Fibroblast of lung (primary cell): ENCODE results near the gene SIX6. TPM values are rescaled to one million over a fixed set of nuclear protein-coding genes. Genes with fewer than 3 reads are reported as not detected.
A peak's percentile ranks its signal among the peaks of the same experiment; 100 is the strongest.

Experiments
- DNase-seq, 2 donors: peaks; one replicate each; pipeline versions ENCODE4 v3.0.0 to v3.0.0-alpha.2; 2010; ENCODE audit warnings: low read depth in 2 of 2
- H2AFZ ChIP-seq: 2 replicates; pipeline ENCODE4 v1.5.1; 2012; ENCODE audit warnings: low read length, control low read depth, inconsistent platforms
- H3K27ac ChIP-seq: 2 replicates; pipeline ENCODE4 v1.5.1; 2011; ENCODE audit warnings: low read length, control low read depth; ENCODE audit not compliant: insufficient read depth
- H3K27me3 ChIP-seq: 2 replicates; pipeline ENCODE4 v1.5.1; 2011; ENCODE audit warnings: mild to moderate bottlenecking, low read length; ENCODE audit not compliant: control insufficient read depth, insufficient read depth
- H3K36me3 ChIP-seq: 2 replicates; pipeline ENCODE4 v1.5.1; 2011; ENCODE audit warnings: low read length; ENCODE audit not compliant: control insufficient read depth, insufficient read depth
- H3K4me1 ChIP-seq: 2 replicates; pipeline ENCODE4 v1.5.1; 2011; ENCODE audit warnings: low read length; ENCODE audit not compliant: control insufficient read depth, insufficient read depth; ENCODE audit errors: extremely low read depth
- H3K4me2 ChIP-seq: 2 replicates; pipeline ENCODE4 v1.5.1; 2011; ENCODE audit warnings: low read length, control low read depth; ENCODE audit not compliant: insufficient read depth; ENCODE audit errors: extremely low read depth
- H3K4me3 ChIP-seq, 4 experiments: fragments of 200-600 bp in 1 of 4; sonication (generic) in 1 of 4; replicated peaks in 1 of 4; 2 replicates each; pipeline ENCODE4 v1.5.1; 2011 to 2016; ENCODE audit warnings: low read length in 4 of 4, low read depth in 3 of 4, mild to moderate bottlenecking in 3 of 4, control low read depth in 2 of 4, inconsistent platforms in 1 of 4, mixed read lengths in 1 of 4; ENCODE audit not compliant: insufficient read depth in 1 of 4; ENCODE audit errors: control extremely low read depth in 1 of 4
- H3K79me2 ChIP-seq: 2 replicates; pipeline ENCODE4 v1.5.1; 2012; ENCODE audit warnings: mild to moderate bottlenecking, low read length, inconsistent platforms; ENCODE audit not compliant: control insufficient read depth, insufficient read depth
- H3K9ac ChIP-seq: 2 replicates; pipeline ENCODE4 v1.5.1; 2011; ENCODE audit warnings: mild to moderate bottlenecking, low read length, control low read depth; ENCODE audit not compliant: insufficient read depth
- H3K9me3 ChIP-seq: 2 replicates; pipeline ENCODE4 v1.5.1; 2012; ENCODE audit warnings: low read depth, low read length; ENCODE audit not compliant: control insufficient read depth, insufficient read depth
- H4K20me1 ChIP-seq: 2 replicates; pipeline ENCODE4 v1.5.1; 2011; ENCODE audit warnings: low read length; ENCODE audit not compliant: control insufficient read depth, insufficient read depth; ENCODE audit errors: extremely low read depth
- EZH2 ChIP-seq: IDR thresholded peaks from 2 replicates; pipeline ENCODE4 v1.5.1; 2012; ENCODE audit warnings: low read length, control low read depth, mild to moderate bottlenecking; ENCODE audit errors: missing control alignments
- polyA plus RNA-seq, 2 donors: library from polyadenylated mRNA; depleted of rRNA in 1 of 2; stranded (reverse) in 1 of 2; unstranded in 1 of 2; fragments of >200 nt; gene quantifications; 2 replicates each; pipeline ENCODE4 v1.2.1, GENCODE V29; 2011 to 2012; ENCODE audit warnings: missing spikeins in 1 of 2
- total RNA-seq: library from RNA; depleted of rRNA; stranded (reverse); fragments of >200 nt; gene quantifications from 2 replicates; pipeline ENCODE4 v1.2.1, GENCODE V29; 2014
- TF ChIP-seq, protein P1 (sequence below), 2 donors: IDR thresholded peaks in 1 of 2; conservative IDR thresholded peaks in 1 of 2; 1 replicate in 1 of 2; 2 replicates in 1 of 2; pipeline ENCODE4 v1.5.1; 2011 to 2012; ENCODE audit warnings: low read length in 2 of 2, control low read depth in 1 of 2, inconsistent platforms in 1 of 2, low read depth in 1 of 2, mild to moderate bottlenecking in 1 of 2

The SIX6 gene
- total and polyA plus RNA-seq, 2 donors (not counting 1 experiment from before 2014, with no cell fraction given): not detected

GRCh38 chr14:60502541-60502940 is 6.4 kb upstream of the SIX6 start:
- Histone ChIP-seq H3K4me3 (no peak overlapping the region), H3K4me2 (no peak overlapping the region), H3K36me3 (no peaks in the 10 kb centered on the region), H3K27me3 (peaks cover 28% of the 10 kb centered on the region), H3K27ac (no peak overlapping the region), H3K79me2 (no peaks in the 10 kb centered on the region), H2AFZ (no peak overlapping the region), H4K20me1 (no peaks in the 10 kb centered on the region), H3K9me3 (no peaks in the 10 kb centered on the region), H3K9ac (no peak overlapping the region), H3K4me1 (no peaks in the 10 kb centered on the region)
- no peak for DNase-seq
- TF ChIP-seq, protein P1, sequence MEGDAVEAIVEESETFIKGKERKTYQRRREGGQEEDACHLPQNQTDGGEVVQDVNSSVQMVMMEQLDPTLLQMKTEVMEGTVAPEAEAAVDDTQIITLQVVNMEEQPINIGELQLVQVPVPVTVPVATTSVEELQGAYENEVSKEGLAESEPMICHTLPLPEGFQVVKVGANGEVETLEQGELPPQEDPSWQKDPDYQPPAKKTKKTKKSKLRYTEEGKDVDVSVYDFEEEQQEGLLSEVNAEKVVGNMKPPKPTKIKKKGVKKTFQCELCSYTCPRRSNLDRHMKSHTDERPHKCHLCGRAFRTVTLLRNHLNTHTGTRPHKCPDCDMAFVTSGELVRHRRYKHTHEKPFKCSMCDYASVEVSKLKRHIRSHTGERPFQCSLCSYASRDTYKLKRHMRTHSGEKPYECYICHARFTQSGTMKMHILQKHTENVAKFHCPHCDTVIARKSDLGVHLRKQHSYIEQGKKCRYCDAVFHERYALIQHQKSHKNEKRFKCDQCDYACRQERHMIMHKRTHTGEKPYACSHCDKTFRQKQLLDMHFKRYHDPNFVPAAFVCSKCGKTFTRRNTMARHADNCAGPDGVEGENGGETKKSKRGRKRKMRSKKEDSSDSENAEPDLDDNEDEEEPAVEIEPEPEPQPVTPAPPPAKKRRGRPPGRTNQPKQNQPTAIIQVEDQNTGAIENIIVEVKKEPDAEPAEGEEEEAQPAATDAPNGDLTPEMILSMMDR (conservative IDR thresholded peaks at IDR 0.05 in 1 of 2, IDR thresholded peaks at IDR 0.05 in 1 of 2; ENCODE audit: low read depth in 1 of 2, low read length in 2 of 2): no peak
- TF ChIP-seq EZH2: no peak

GRCh38 chr14:60505448-60505847 is 3.5 kb upstream of the SIX6 start:
- DNase-seq: no peak
- Histone ChIP-seq H3K4me3 (no peak overlapping the region), H3K27me3 (peaks cover 57% of the 10 kb centered on the region)

GRCh38 chr14:60506010-60506409 is 2.9 kb upstream of the SIX6 start:
- peaks cover 61% of the 10 kb centered on the region for H3K27me3 ChIP-seq
- DNase-seq: no peak

More at GRCh38 chr14:60505448-60505847, 3.5 kb upstream of the SIX6 start:
- H3K9ac ChIP-seq: no peak overlapping the region
- no peaks in the 10 kb centered on the region for H3K9me3 ChIP-seq
- no peaks in the 10 kb centered on the region for H3K79me2 ChIP-seq
- H3K4me2 ChIP-seq: no peak overlapping the region
- TF ChIP-seq, protein P1 (conservative IDR thresholded peaks at IDR 0.05 in 1 of 2, IDR thresholded peaks at IDR 0.05 in 1 of 2; ENCODE audit: low read depth in 1 of 2, low read length in 2 of 2): no peak
- TF ChIP-seq EZH2: peak; percentile 24
- H3K4me1 ChIP-seq: no peaks in the 10 kb centered on the region
- H3K27ac ChIP-seq: no peak overlapping the region
- H2AFZ ChIP-seq: no peak overlapping the region
- no peaks in the 10 kb centered on the region for H3K36me3 ChIP-seq
- no peaks in the 10 kb centered on the region for H4K20me1 ChIP-seq

More at GRCh38 chr14:60506010-60506409, 2.9 kb upstream of the SIX6 start:
- H2AFZ ChIP-seq: no peak overlapping the region
- H3K36me3 ChIP-seq: no peaks in the 10 kb centered on the region
- no peaks in the 10 kb centered on the region for H4K20me1 ChIP-seq
- no peak overlapping the region for H3K27ac ChIP-seq
- no peak overlapping the region for H3K4me2 ChIP-seq
- H3K9ac ChIP-seq: no peak overlapping the region
- no peak overlapping the region for H3K4me3 ChIP-seq
- no peaks in the 10 kb centered on the region for H3K79me2 ChIP-seq
- TF ChIP-seq, protein P1 (conservative IDR thresholded peaks at IDR 0.05 in 1 of 2, IDR thresholded peaks at IDR 0.05 in 1 of 2; ENCODE audit: low read depth in 1 of 2, low read length in 2 of 2): no peak
- TF ChIP-seq EZH2: no peak
- no peaks in the 10 kb centered on the region for H3K4me1 ChIP-seq
- H3K9me3 ChIP-seq: no peaks in the 10 kb centered on the region
